Naive B cell (primary cell): ENCODE results near the gene TAOK1. TPM values are rescaled to one million over a fixed set of nuclear protein-coding genes. Genes with fewer than 3 reads are reported as not detected.
"Not testable (repeated sequence)": the region's sequence is repeated elsewhere in the genome, so short reads cannot be mapped to it uniquely, and the experiment has no call there.

Experiments
- ATAC-seq, 2 donors: fragments of 150-1000 bp; cut with Tn5 transposase; 2 replicates each; pipeline ENCODE4 v1.10.0; 2021; ENCODE audit warnings: low read depth in 2 of 2, mild to moderate bottlenecking in 2 of 2, moderate library complexity in 2 of 2
- DNase-seq: peaks from one replicate; pipeline ENCODE4 v3.0.0; 2022
- H3K27ac Mint-ChIP-seq, 6 donors: one replicate each; pipeline ENCODE4 v1.8.0; 2020 to 2022; ENCODE audit warnings: mild to moderate bottlenecking in 6 of 6, mixed read lengths in 6 of 6, moderate library complexity in 5 of 6, inconsistent platforms in 2 of 6
- H3K27me3 Mint-ChIP-seq, 3 donors: one replicate each; pipeline ENCODE4 v1.8.0; 2021 to 2022; ENCODE audit warnings: mixed read lengths in 3 of 3, mild to moderate bottlenecking in 1 of 3
- H3K36me3 Mint-ChIP-seq, 2 donors: one replicate each; pipeline ENCODE4 v1.8.0; 2020 to 2022; ENCODE audit warnings: mixed read lengths in 2 of 2, inconsistent platforms in 1 of 2, mild to moderate bottlenecking in 1 of 2
- H3K4me1 Mint-ChIP-seq, 3 donors: one replicate each; pipeline ENCODE4 v1.8.0; 2020 to 2022; ENCODE audit warnings: mixed read lengths in 3 of 3, inconsistent platforms in 1 of 3, mild to moderate bottlenecking in 1 of 3, moderate library complexity in 1 of 3
- H3K4me3 Mint-ChIP-seq, 8 donors: one replicate each; pipeline ENCODE4 v1.8.0; 2020 to 2022; ENCODE audit warnings: mild to moderate bottlenecking in 8 of 8, mixed read lengths in 8 of 8, moderate library complexity in 8 of 8, inconsistent platforms in 2 of 8
- H3K9me3 Mint-ChIP-seq, 7 donors: one replicate each; pipeline ENCODE4 v1.8.0; 2020 to 2022; ENCODE audit warnings: mixed read lengths in 7 of 7, mild to moderate bottlenecking in 5 of 7, inconsistent platforms in 2 of 7, moderate library complexity in 1 of 7
- polyA plus RNA-seq, 6 donors: library from polyadenylated mRNA; unstranded; fragments of 300-500 nt; fragmentation: Illumina TruSeq; gene quantifications; one replicate each; pipeline ENCODE4 v1.2.3, GENCODE V29; 2021; ENCODE audit warnings: low read depth in 6 of 6

Gene TAOK1
- polyA plus RNA-seq, 6 donors from 2014 or later, result 0.06 to 6.9 (median 3.8) TPM

DNA sequence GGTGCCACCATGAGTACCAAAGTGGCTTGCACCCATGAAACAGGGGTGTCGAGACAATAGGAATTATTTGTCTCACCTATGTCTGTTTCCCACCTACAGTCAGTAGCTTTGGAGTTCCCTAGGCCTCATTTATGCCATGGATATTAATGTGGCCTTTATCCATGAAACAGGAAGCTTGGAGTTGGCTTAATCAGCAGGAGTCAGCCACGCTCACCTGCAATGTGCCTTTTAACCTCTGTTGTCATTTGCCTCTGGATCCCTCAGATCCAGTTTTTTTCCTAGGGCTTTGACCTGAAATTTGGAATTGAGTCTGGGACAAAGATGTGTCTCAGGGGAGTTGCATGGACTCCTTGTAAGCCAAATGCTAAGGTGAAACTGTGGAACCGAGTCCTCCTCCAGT, 44.4 kb downstream of the TAOK1 start:
- DNase-seq (no peak), ATAC-seq (no peak)
- no peak overlapping the region for H3K27ac Mint-ChIP-seq
- H3K4me1 Mint-ChIP-seq, result peaks cover 17 to 26% (median 18%) of the 10 kb centered on the region in 3 donors
- no peak overlapping the region for H3K4me3 Mint-ChIP-seq
- H3K36me3 Mint-ChIP-seq, result no peaks in the 10 kb centered on the region
- peaks cover 0 to 1% (median 0%) of the 10 kb centered on the region in 7 donors for H3K9me3 Mint-ChIP-seq
- H3K27me3 Mint-ChIP-seq, result no peaks in the 10 kb centered on the region

DNA sequence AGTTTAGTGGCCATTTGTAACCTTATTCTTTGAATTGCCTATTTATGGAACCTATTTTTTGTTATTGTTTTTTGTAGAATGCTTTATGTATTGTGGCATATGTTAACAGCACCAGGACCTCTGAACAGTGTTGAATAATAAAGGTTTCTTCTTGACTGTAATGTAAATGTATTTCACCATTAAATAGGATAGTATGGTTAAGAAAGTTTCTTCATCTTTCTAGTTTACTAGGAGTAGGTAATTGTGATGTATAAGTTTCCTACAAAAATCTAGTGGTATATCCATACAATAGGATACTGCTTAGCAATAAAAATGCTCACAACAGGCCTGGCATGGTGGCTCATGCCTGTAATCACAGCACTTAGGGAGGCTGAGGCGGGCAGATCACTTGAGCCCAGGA, 52.3 kb downstream of the TAOK1 start:
- H3K36me3 Mint-ChIP-seq, result peaks cover 0 to 7% of the 10 kb centered on the region in 2 donors
- no peak overlapping the region for H3K4me3 Mint-ChIP-seq
- no peak for ATAC-seq
- H3K4me1 Mint-ChIP-seq, result peaks cover 19 to 41% (median 40%) of the 10 kb centered on the region in 3 donors
- H3K27ac Mint-ChIP-seq, result peak overlapping the region in 1 of 6 donors; percentile 90
- no peaks in the 10 kb centered on the region for H3K9me3 Mint-ChIP-seq
- no peaks in the 10 kb centered on the region for H3K27me3 Mint-ChIP-seq
- no peak for DNase-seq

DNA sequence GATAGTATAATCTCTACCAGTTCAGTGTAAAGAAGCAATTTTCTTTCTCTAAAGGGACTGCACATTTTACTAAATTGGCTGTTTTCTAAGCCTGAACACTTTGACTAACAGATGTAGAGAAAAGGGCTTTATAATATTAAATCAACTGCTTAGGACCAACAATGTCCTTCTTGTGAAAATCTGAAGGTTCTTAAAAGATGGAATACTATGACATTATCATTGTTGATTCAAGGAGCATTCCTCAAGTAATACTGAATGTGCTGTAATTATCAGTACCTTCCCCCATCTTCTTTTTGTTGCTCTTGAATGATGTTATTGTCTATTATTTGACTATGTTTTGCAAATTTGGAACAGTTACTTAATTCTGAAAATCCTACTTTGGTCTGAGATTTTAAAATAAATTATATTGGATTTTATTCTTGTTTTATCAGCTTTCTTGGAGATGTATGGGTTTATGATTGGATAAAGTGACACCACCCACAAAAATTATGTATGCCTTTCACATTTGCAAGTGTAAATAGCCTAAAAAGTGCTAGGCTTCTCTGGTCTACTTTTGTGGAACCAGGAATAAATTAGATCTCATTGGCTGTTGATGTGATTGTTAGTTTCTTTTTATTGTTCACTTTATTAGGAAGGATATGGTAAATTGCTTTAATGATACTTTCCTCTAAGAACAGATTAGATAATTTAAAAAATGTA, 53.0 kb downstream of the TAOK1 start:
- DNase-seq, result no peak
- peaks cover 23 to 47% (median 45%) of the 10 kb centered on the region in 3 donors for H3K4me1 Mint-ChIP-seq
- no peaks in the 10 kb centered on the region for H3K9me3 Mint-ChIP-seq
- no peak overlapping the region for H3K27ac Mint-ChIP-seq
- no peaks in the 10 kb centered on the region for H3K27me3 Mint-ChIP-seq
- H3K4me3 Mint-ChIP-seq, result no peak overlapping the region
- peaks cover 0 to 7% of the 10 kb centered on the region in 2 donors for H3K36me3 Mint-ChIP-seq
- no peak for ATAC-seq

DNA sequence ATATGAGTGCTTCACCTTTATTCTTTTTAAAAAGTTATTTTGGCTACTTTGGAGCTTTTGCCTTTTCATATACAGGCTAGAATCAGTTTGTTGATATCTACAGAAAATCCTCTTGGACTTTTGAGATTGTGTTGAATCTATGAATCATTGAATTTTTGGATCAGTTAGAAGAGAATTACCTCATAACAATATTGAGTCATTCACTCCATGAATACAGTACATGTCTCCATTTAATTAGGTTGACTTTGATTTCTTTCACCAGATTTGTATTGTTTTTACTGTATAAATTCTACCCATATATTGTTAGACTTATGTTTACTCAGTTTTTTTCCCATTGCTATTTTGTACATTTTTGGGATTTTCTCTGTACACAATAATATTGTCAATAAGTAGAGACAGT, 54.4 kb downstream of the TAOK1 start:
- H3K4me3 Mint-ChIP-seq, result no peak overlapping the region
- no peaks in the 10 kb centered on the region for H3K9me3 Mint-ChIP-seq
- H3K4me1 Mint-ChIP-seq, result peaks cover 30 to 55% (median 48%) of the 10 kb centered on the region in 3 donors
- H3K27ac Mint-ChIP-seq, result no peak overlapping the region
- no peaks in the 10 kb centered on the region for H3K27me3 Mint-ChIP-seq
- peaks cover 0 to 7% of the 10 kb centered on the region in 2 donors for H3K36me3 Mint-ChIP-seq
- ATAC-seq (no peak), DNase-seq (no peak)

DNA sequence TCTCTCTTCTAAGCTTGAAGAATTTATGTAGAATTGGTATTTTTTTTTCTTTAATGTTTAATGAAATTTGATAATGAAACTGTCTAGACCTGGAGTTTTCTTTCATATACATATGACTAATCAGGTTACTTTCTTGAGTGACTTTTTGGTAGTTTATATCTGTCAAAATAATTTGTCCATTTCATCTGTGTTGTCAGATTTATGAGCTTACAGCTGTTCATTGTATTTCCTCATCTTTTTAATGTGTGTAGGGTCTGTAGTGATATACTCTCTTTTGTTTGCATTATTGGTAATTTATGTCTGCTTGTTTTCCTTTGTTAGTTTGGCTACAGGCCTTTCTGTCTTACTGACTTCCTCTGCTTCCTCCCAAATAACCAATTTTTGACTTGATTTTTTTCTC, 55.7 kb downstream of the TAOK1 start:
- Mint-ChIP-seq H3K4me3 (no peak overlapping the region), H3K27me3 (no peaks in the 10 kb centered on the region), H3K36me3 (peaks cover 0 to 7% of the 10 kb centered on the region in 2 donors), H3K9me3 (no peaks in the 10 kb centered on the region), H3K4me1 (peaks cover 34 to 58% (median 52%) of the 10 kb centered on the region in 3 donors), H3K27ac (peak overlapping the region in 5 of 6 donors; percentile 19 to 91 (median 47))
- DNase-seq, result no peak
- no peak for ATAC-seq

DNA sequence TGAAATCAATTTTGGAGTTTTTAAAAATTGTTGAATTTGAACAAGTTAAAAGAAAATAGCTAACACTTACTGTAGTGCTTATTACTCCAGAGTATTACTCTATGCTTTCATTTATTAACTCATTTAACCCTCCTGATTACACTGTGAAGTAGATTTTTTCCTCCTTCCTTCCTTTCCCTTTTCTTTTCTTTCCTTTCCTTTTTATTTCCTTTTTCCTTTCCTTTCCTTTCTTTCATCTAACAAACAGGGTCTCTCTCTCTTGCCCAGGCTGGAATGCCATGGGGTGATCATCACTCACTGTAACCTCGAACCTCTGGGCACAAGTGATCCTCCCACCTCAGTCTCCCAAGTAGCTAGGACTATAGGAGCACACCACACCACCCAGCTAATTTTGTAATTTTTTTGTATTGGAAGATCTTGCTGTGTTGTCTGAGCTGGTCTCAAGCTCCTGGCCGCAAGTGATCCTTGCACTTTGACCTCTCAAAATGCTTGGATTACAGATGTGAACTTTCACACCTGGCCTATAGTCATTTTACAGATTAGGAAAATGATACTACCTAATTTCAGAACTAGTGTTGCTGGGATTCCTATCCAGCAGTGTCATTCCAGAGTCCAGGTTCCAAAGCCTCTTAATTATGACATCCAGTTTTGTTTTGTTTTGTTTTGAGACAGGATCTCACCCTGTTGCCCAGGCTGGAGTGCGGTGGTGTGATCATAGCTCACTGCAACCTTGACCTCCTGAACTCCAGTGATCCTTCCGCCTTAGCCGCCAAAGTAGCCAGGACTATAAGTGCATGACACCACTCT, 59.9 kb downstream of the TAOK1 start:
- ATAC-seq (no peak), DNase-seq (no peak)
- Mint-ChIP-seq H3K27ac (peak overlapping the region; percentile 20 to 93 (median 60)), H3K9me3 (peaks cover 0 to 3% (median 0%) of the 10 kb centered on the region in 7 donors), H3K4me1 (peaks cover 29 to 44% (median 33%) of the 10 kb centered on the region in 3 donors), H3K27me3 (no peaks in the 10 kb centered on the region), H3K4me3 (no peak overlapping the region), H3K36me3 (peaks cover 8 to 17% of the 10 kb centered on the region in 2 donors)

DNA sequence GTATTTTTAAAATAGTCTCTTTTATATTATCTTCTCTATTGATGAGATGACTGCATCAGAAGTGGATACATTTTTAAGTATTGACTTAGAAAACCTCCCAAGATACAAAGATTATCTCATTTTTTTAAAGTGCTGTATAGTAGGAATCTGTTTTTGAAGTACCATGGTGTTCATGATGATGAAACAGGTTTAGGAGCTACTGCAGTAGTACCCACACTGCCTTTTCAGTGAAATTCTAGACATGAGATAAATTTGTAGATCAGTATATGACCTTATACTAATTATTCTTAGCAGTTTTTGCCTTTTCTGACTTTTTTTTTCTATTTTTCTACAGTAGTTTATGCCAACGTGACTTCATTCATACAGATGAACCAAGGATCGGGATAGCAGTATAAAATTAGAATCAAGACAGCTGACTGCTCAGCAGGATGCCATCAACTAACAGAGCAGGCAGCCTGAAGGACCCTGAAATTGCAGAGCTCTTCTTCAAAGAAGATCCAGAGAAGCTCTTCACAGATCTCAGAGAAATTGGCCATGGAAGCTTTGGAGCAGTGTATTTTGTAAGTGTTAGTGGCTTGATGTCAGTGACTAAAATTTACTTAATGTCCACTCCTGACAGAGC, 61.1 kb downstream of the TAOK1 start:
- ATAC-seq (no peak), DNase-seq (no peak)
- H3K4me3 Mint-ChIP-seq, result no peak overlapping the region
- peaks cover 0 to 3% (median 0%) of the 10 kb centered on the region in 7 donors for H3K9me3 Mint-ChIP-seq
- peaks cover 8 to 22% of the 10 kb centered on the region in 2 donors for H3K36me3 Mint-ChIP-seq
- no peaks in the 10 kb centered on the region for H3K27me3 Mint-ChIP-seq
- H3K27ac Mint-ChIP-seq, result peak overlapping the region in 3 of 6 donors; percentile 42 to 73 (median 53)
- H3K4me1 Mint-ChIP-seq, result peaks cover 27 to 44% (median 31%) of the 10 kb centered on the region in 3 donors

DNA sequence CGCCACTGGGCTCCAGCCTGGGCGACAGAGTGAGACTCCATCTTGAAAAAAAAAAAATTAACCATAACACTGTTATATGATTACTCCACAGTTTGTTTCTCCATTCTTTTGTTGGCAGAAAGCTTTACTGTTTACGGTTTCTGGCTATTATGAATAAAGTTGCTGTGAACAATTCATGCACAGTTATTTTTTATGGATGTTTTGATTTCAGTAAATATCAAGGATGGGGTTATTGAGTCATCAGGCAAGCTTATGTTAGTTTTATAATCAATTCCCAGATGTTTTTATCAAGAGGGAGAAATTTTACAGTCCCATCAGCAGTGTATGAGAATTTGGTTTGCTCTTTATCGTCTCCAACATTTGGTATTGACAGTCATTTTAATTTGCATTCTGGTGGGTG, 67.9 kb downstream of the TAOK1 start:
- Mint-ChIP-seq H3K9me3 (peaks cover 0 to 1% (median 0%) of the 10 kb centered on the region in 7 donors), H3K27ac (peak overlapping the region in 1 of 6 donors; percentile 36), H3K36me3 (peaks cover 0 to 11% of the 10 kb centered on the region in 2 donors), H3K4me1 (peaks cover 25 to 37% (median 30%) of the 10 kb centered on the region in 3 donors), H3K27me3 (no peaks in the 10 kb centered on the region), H3K4me3 (no peak overlapping the region)
- ATAC-seq (no peak), DNase-seq (no peak)

DNA sequence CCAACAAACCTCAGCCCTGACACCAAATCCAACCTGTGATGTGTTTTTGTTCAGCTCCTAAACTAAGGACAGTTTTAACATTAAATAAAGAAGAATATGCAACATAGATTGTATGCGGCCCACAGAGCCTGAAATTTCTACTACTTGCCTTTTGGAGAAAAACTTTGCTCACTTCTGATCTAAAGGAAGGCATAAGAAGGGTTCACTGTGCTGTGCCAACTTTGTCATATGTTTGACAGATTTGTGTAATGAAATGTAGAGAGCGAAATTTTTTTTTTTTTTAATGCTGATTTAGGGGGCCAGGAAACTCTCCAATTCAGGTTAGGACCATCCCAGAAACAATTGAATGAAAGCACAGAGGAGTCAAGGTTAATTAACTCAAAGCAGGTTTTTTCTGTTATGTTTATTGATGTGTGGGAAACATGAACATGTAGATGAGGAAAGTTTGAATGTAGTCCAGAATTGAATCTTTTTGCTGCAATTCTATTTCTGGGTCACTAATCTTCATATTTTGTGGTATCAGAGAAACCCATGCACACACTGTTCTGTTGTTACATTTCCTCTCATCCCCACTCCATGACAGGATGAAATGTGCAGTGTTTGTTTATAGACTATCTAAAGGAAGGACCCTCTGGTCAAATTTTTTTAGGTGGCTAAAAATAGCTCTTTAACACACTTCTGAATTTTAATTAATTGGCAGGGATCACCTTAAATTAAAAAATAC, 71.5 kb downstream of the TAOK1 start:
- peak overlapping the region in 5 of 6 donors; percentile 24 to 82 (median 59) for H3K27ac Mint-ChIP-seq

DNA sequence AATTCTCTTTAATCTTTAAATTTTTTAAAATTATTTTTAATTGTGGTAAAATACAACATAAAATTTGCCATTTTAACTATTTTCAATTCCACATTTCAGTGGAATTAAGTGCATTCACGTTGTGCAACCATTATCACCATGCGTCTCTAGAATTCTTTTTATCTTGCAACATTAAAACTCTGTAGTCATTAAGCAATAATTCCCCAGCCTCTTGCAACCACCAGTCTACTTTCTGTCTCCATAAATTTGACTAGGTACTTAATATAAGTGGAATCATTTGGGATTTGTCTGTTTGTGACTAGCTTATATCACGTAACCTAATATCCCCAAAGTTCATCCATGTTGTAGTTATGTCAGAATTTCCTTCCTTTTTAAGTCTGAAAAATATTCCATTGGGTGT, 79.1 kb downstream of the TAOK1 start:
- Mint-ChIP-seq H3K4me3 (no peak overlapping the region), H3K36me3 (peaks cover 5 to 8% of the 10 kb centered on the region in 2 donors), H3K27me3 (no peaks in the 10 kb centered on the region), H3K9me3 (no peaks in the 10 kb centered on the region), H3K4me1 (peaks cover 0 to 6% (median 0%) of the 10 kb centered on the region in 3 donors), H3K27ac (no peak overlapping the region)
- DNase-seq, result no peak
- ATAC-seq, result no peak

More for the DNA sequence above, 71.5 kb downstream of the TAOK1 start:
- Mint-ChIP-seq H3K27me3 (no peaks in the 10 kb centered on the region), H3K36me3 (peaks cover 6 to 8% of the 10 kb centered on the region in 2 donors), H3K4me1 (peaks cover 16 to 30% (median 17%) of the 10 kb centered on the region in 3 donors), H3K9me3 (no peaks in the 10 kb centered on the region), H3K4me3 (no peak overlapping the region)
- ATAC-seq (no peak), DNase-seq (no peak)

DNA sequence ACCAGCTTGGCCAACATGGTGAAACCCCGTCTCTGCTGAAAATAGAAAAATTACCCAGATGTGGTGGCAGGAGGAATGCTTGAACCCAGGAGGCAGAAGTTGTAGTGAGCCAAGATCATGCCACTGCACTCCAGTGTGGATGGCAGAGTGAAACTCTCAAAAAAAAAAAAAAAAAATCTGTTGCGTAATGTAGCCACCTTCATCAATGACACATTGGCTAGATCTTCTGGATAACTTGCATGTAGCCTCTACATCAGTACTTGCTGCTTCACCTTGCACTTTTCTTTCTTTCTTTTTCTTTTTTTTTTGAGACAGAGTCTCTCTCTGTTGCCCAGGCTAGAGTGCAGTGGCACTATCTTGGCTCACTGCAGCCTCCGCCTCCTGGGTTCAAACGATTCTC, 83.3 kb downstream of the TAOK1 start:
- H3K9me3 Mint-ChIP-seq, H3K36me3 Mint-ChIP-seq, H3K4me1 Mint-ChIP-seq, H3K27me3 Mint-ChIP-seq, ATAC-seq, H3K27ac Mint-ChIP-seq, DNase-seq: not testable (repeated sequence)
- H3K4me3 Mint-ChIP-seq, result peak overlapping the region in 1 of 8 donors; percentile 52

DNA sequence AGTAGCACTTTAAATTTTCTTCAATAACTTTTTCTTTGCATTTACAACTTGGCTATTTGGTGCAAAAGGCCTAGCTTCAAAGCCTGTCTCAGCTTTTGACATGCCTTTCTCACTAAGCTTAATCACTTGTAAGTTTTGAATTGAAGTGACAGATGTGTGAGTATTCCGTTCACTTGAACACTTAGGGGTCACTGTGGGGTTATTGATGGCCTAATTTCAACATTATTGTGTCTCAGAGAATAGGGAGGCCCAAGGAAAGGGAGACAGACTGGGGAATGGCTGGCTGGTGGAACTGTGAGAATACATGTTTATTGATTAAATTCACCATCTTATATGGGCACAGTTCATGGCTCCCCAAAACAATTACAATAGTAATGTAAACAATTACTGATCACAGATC, 84.1 kb downstream of the TAOK1 start:
- Mint-ChIP-seq H3K4me1 (peaks cover 0 to 6% (median 0%) of the 10 kb centered on the region in 3 donors), H3K27ac (peak overlapping the region in 1 of 6 donors; percentile 39), H3K9me3 (no peaks in the 10 kb centered on the region), H3K27me3 (no peaks in the 10 kb centered on the region), H3K4me3 (no peak overlapping the region), H3K36me3 (peaks cover 4 to 9% of the 10 kb centered on the region in 2 donors)
- ATAC-seq, result no peak
- DNase-seq, result no peak

DNA sequence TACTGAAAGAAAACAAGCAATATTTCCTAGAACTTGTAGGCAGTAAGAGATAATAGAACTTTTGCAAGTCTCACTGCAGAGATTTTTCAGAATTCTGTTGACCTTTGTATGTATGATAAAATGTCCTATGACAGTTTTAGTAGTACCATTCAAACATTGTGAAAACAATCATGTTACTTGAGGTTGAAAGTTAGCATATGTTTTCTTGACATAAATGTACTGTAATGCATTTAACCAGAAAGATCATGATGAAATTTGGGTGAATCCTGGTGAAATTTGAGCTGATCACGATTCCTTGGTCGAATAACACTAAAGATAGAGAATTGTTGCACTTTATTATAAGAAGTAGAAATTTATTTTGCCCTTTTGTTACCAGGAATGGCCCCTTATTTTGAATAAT, 85.7 kb downstream of the TAOK1 start:
- Mint-ChIP-seq H3K4me3 (no peak overlapping the region), H3K9me3 (no peaks in the 10 kb centered on the region), H3K27ac (no peak overlapping the region), H3K4me1 (peaks cover 0 to 6% (median 0%) of the 10 kb centered on the region in 3 donors), H3K27me3 (no peaks in the 10 kb centered on the region), H3K36me3 (peaks cover 0 to 9% of the 10 kb centered on the region in 2 donors)
- no peak for DNase-seq
- ATAC-seq, result no peak
